Stimulated activated CD4-positive, alpha-beta T cell treated with anti-CD3 and anti-CD28 coated beads, TNF-alpha, amount 100 ng/mL, for 1 hour (primary cell): ENCODE data around the gene GBP7.
A peak's percentile ranks its signal among the peaks of the same experiment; 100 is the strongest.

Experiments used
- DNase-seq, 3 donors: peaks; one replicate each; pipeline ENCODE4 v3.0.0-alpha.2; 2020; ENCODE audit warnings: low read depth in 3 of 3, low spot score in 1 of 3

The GBP7 gene

GRCh38 chr1:89121641-89122040 lies 54.2 kb downstream of the GBP7 start:
- DNase-seq = no peak

- DNase-seq = no peak
Observed at GRCh38 chr1:89114662-89115061, 61.1 kb downstream of the GBP7 start.

DNA sequence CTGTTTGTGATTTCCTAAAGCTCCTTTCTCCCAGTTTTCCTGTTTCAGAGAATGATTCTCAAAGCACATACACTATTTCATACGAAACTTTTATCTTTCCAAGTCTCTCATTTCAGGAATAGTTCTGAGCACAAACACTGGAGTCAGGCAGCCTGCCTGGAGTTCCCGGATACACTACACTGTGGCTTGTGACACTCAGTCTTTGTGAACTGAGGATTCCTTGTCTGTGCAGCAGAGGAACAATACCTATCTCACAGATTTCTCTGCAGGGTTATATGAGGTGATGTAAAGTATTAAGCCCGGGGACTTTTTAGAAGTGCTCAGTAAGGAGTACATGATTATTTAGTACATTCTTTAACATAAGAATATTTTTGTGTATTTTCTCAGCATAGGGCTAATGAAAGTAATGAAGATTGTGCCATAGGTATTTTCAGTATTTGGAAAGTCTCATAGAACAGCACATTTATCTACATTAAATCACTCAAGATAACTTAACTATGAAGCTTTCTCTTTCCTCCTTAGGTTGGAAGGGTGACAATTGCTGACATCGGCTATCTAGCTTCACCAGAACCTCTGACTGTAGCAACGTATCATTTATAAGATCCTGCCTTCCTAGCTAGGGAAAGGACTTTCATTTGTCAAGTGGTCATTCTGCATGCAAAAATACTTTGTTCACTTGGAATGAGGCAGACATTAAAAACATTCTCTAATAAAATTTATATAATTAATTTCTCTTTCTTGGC lies 62.8 kb downstream of the GBP7 start:
- no peak for DNase-seq

DNA sequence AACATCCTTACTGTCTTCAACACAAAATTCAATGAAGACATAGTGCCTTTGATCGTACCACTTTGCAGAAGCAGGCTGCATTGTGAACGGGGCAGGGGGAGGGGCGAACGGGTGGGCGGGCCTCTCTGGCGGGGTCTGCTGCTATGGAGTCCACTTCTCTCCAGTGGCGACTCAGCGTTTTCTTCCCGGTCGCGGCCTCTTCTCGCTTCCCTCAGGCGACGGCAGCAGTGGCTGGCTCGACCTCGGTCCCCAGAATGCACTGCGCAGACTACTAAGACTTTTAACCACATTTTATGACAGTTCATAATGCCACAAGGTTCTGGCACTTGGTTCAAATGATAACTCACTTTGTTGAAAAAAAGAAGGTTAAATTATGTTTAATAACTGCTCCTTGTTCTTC lies 71.1 kb downstream of the GBP7 start:
- DNase-seq = no peak

DNA sequence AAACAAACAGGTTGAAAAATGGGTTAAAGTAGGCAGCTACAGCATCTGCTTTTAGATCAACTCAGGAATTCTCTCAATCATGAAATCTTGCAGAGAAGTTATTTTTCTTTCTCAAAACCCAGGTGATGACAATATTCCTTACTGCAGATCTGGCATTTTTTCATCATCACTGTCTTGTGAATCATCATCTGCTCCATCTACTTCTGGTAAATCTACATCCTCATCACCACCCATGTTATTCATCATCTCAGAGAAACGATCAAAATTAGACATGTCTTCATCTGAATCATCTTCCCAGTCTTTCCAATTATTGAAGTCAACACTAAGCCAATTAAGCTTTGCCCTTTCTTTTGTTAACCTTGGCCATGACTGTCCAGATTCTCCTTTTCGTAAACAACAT lies 71.7 kb downstream of the GBP7 start:
- no peak for DNase-seq

DNA sequence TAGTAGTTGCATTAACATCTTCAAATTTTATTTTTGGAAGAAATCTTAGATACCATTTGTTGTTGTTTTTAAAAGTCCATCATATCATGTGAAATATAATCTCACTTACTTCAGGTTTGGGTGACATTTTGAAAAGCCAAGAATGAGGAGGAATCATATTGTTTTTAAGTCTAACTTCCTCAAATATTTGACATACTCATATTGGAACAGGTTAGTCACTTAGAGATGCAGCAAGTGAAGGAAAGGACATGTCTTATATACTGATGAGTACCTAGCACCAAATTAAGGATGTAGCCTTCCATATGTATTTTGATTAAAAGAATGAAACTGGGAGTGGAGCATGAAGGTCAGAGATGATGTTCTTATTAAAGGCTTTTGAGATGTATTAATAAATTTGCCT lies 73.8 kb downstream of the GBP7 start:
- no peak for DNase-seq

DNA sequence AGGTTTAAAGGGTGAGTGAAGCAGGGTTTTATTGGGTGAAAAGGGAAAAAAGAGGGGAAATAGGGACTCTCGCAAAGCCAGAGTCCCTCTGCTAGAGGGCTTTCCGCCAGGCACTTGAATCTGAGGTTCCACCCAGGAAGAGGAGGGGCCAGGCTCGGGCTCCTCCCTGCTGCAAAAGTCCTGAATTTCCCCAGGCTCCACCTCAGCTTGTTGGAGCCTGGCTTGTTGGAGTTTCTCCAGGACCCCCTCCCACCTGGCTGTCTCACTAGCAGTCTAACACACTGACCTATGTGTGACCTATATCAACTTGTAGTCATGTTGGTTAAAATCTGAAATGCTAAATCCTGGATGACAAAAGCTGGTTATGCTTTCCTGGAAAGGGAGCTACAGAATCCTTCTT lies 75.4 kb downstream of the GBP7 start:
- DNase-seq = no peak

DNA sequence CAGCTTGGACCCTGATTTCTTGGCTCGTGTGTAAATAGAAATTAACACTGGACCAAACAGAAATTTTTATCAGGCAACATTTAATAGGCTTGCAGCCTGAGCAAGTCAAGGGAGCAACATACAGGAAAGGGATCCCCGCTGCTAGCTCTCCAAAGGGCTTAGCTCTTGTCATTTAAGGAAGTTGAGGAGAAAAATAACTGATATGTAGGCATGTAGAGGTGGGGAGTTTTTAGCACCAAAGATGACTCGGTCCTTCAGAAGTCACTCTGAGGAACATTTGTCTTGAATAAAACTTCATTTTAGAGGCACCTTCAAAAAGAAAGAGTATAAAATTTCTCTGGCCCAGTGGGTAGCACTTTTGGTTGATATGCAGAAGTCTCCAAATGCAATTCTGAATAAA lies 76.9 kb downstream of the GBP7 start:
- DNase-seq = no peak

GRCh38 chr1:89095737-89096136 lies 80.1 kb downstream of the GBP7 start:
- no peak for DNase-seq

DNA sequence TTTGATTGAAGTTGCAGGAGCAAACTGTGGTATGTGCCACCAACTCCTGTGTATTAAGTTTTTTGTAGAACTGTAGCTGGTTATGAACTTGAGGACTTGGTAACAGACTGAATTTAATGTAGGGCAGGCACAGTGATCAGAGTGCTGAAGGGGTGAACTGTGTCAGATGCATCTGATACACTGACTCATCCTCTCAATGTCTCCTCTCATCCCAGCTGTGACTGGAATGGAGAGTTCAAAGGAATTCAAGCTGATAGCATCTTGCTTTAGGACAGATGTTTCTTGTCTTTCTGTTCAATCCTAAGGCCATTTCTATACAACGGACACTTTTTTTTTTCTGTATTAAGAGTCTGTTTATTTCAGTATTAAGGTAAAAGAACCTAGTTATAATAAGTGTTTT lies 85.8 kb downstream of the GBP7 start:
- DNase-seq = no peak

GRCh38 chr1:89088572-89088971 lies 87.2 kb downstream of the GBP7 start:
- DNase-seq = no peak

DNA sequence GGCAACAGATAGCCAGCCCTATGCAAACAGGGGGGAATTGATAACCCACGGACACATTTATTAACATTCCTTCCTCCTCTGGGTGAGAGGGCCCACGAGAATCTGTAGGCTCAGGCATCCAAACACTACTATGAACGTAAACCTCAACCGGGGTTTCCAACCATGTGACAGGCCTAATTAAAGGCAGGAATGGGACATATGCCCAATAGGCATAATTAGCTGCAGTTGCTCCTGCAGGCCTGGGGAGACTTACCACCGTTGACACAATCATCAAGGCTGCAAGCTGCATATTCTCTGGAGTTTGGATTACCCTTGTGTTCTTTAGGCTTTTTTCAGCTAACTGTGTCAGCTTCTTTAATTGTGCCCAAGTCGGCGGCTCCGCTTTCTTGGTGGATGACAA lies 88.6 kb downstream of the GBP7 start:
- no peak for DNase-seq

- peak in 1 of 3 donors; percentile 16 for DNase-seq
Observed at GRCh38 chr1:89085781-89086180, 90.0 kb downstream of the GBP7 start.
